Limb (tissue), 2 donors: ENCODE measurements around the gene RTF1.
A peak's percentile ranks its signal among the peaks of the same experiment; 100 is the strongest.

ENCODE experiments used
- DNase-seq, 2 donors: peaks; one replicate each; pipeline ENCODE4 v3.0.0-alpha.2; 2016; ENCODE audit errors: extremely low spot score in 2 of 2

RTF1 gene

GRCh38 chr15:41504751-41505492 is 88.0 kb downstream of the RTF1 start:
- DNase-seq, result no peak

- DNase-seq, result no peak
Measured at GRCh38 chr15:41505776-41506175, 88.9 kb downstream of the RTF1 start.

- DNase-seq, result no peak
Measured at GRCh38 chr15:41506796-41507341, 90.0 kb downstream of the RTF1 start.

- DNase-seq, result no peak
Measured at GRCh38 chr15:41507820-41508290, 91.0 kb downstream of the RTF1 start.

DNA sequence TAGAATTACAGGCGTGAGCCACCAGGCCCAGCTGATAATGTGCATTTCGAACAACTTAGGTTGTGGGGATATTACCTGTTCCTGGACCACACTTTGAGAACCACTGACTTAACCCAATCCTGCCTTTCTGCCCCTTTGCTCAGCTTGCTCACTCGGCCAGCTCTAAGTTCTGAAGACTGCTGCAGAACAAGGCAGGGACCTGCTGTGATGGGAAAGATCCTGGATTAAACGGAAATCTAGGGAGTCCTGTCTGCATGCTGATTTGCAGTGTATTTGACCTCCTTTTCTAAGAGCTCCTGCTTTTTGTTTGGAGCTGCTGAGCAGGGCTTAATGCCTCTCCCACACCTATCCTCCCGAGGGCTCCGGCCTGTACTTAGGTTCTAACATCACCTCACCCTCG is 93.8 kb downstream of the RTF1 start:
- no peak for DNase-seq

DNA sequence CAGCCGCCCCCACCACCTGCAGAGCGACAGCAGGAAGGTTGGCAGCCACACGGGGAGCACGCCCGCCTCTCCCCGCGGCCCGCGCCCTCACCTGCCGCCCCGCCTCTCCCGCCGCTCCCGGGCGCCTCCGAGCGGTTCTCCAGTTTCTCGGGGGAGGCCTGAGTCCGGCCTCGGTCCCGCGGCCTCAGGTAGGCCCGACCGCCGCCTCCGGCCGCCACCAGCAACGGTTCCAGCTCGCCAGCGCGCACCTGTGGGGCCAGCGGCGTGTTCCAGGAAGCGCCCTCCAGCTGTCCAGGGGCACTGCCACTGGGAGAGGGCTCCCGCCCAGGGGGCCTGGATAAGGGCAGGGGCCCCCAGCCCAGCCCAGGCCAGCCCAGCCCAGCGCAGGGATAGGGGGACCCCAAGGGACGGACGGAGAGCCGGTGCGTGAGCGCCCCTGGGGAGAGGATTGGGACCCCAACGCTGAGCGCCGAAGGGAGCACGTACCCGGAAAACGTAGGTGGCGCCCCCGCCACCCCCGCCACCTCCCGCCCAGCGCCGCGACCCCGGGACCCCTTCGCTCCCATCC is 94.5 kb downstream of the RTF1 start:
- DNase-seq, result no peak

- DNase-seq, result no peak
Measured at GRCh38 chr15:41511899-41512369, 95.0 kb downstream of the RTF1 start.

GRCh38 chr15:41512512-41512939 is 95.6 kb downstream of the RTF1 start:
- DNase-seq, result no peak

DNA sequence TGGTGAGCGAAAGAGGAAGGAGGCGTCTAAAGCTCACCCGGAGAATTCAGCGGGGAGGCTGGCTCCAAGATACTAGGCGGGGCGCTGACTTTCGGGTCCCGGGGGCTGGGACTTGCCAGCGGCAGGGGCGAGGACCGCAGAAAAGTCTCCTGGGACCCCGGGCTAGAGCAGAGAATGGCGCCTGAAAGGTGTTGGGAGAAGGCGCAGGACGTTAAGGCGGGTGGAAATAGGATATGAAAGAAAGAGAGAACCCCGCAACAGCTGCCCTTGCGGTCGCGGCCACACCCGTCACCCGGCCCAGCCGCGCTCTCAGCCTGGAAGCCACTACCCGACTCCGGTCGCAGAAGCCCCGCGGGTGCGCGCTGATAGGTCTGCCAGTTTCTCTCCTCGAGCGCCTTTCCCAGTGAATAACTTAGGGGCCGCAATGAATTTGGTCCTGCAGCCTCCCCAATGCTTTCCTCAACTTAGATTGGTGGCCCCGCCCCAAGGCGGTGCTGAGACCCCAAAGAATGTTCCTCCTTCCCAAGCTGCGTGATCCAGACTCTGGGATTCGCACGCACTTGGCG is 96.1 kb downstream of the RTF1 start:
- DNase-seq, result peak in 1 of 2 donors; percentile 52

GRCh38 chr15:41513506-41514227 is 96.8 kb downstream of the RTF1 start, which contains the start of gene LTK:
Gene LTK, minus strand, starts transcription at chr15:41513827. Its CDS starts 118 bp downstream, at chr15:41513709.
- DNase-seq, result no peak

- no peak for DNase-seq
Measured at GRCh38 chr15:41517895-41518449, 101.1 kb downstream of the RTF1 start.

DNA sequence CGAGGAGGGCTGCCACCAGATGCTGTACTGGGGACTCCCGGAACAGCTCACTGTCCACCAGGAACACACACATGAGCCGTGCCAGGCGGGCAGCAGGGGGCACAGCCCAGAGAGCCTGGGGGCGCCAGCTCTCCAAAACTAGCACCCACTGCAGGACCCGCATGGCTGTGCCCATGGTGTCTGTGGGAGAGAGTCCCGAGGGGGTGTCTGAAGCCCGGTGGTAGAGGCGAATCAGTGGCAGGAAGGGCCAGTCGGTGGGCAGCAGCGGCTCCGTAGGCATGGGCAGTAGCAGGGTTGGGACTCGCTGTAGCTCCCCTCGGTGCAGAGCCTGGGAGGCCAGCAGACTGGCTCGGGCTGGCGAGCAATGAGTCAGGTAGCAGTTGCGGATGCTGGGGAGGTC is 103.7 kb downstream of the RTF1 start:
- no peak for DNase-seq

- DNase-seq, result no peak
Measured at GRCh38 chr15:41521614-41522013, 104.7 kb downstream of the RTF1 start.

- no peak for DNase-seq
Measured at GRCh38 chr15:41523097-41523496, 106.2 kb downstream of the RTF1 start.

GRCh38 chr15:41530363-41530956 is 113.6 kb downstream of the RTF1 start:
- no peak for DNase-seq
